Stomach (tissue), 9 donors: ENCODE results near the gene SPSB4. TPM values are rescaled to one million over a fixed set of nuclear protein-coding genes. Genes with fewer than 3 reads are reported as not detected.

ENCODE experiments used
- DNase-seq, 2 donors: peaks; one replicate each; pipeline versions ENCODE4 v3.0.0 to v3.0.0-alpha.2; 2013 to 2019
- H3K27ac ChIP-seq, 5 donors: fragments of 200-600 bp in 4 of 5; sonication (generic) in 4 of 5; one replicate each; pipeline ENCODE4 v1.5.1; 2013 to 2019; ENCODE audit warnings: mild to moderate bottlenecking in 1 of 5, moderate library complexity in 1 of 5
- H3K27me3 ChIP-seq, 3 donors: fragments of 200-600 bp; sonication (generic); one replicate each; pipeline ENCODE4 v1.5.1; 2017 to 2019; ENCODE audit warnings: mixed run types in 1 of 3
- H3K36me3 ChIP-seq, 4 donors: fragments of 200-600 bp; sonication (generic); 1 replicate in 3 of 4; 2 replicates in 1 of 4; pipeline ENCODE4 v1.5.1; 2016 to 2019
- H3K4me1 ChIP-seq, 4 donors: fragments of 200-600 bp; sonication (generic); one replicate each; pipeline ENCODE4 v1.5.1; 2016 to 2019
- H3K4me3 ChIP-seq, 4 donors: fragments of 200-600 bp; sonication (generic) in 3 of 4; one replicate each; pipeline ENCODE4 v1.5.1; 2016 to 2019; ENCODE audit warnings: mild to moderate bottlenecking in 1 of 4
- H3K9me3 ChIP-seq, 4 donors: fragments of 200-600 bp; sonication (generic); one replicate each; pipeline ENCODE4 v1.5.1; 2016 to 2019
- EP300 ChIP-seq: sonication (generic); formaldehyde crosslinking; IDR thresholded peaks from one replicate; pipeline ENCODE4 v1.6.1; 2017; ENCODE audit warnings: antibody characterized with exemption
- POLR2A ChIP-seq, 4 donors: fragments of 450-650 bp; IDR thresholded peaks; one replicate each; pipeline ENCODE4 v1.6.1; 2016; ENCODE audit warnings: antibody characterized with exemption in 4 of 4, control low read depth in 2 of 4, mild to moderate bottlenecking in 1 of 4, moderate library complexity in 1 of 4
- POLR2AphosphoS5 ChIP-seq, 3 donors: sonication (generic); formaldehyde crosslinking; IDR thresholded peaks; one replicate each; pipeline ENCODE4 v1.6.1; 2016; ENCODE audit warnings: antibody characterized with exemption in 3 of 3
- WGBS, 5 donors: extraction: QIAGEN DNeasy Blood & Tissue Kit in 3 of 5; methylation state at CpG; one replicate each; pipeline versions ENCODE4 v1.1.5 to v1.1.7; 2013 to 2018; 5-methylcytosine and 5-hydroxymethylcytosine counted together
- intact Hi-C: fragments of 100-400 bp; cut with DNase I; formaldehyde crosslinking; loops from one replicate; pipeline ENCODE4 v1.15.1; 2023; ENCODE audit warnings: low total_unique reads
- polyA plus RNA-seq, 3 donors: library from polyadenylated mRNA; stranded (reverse); fragments of 200-250 nt; gene quantifications; one replicate each; pipeline ENCODE4 v1.2.3, GENCODE V29; 2013
- total RNA-seq, 5 donors: library from RNA; depleted of rRNA; stranded (reverse); fragments of >200 nt; gene quantifications; one replicate each; pipeline versions ENCODE4 v1.1.0 to v1.2.3, GENCODE V29; 2014 to 2016
- TF ChIP-seq, protein P1 (sequence below), 7 experiments: fragments of 450-650 bp in 4 of 7; fragments of 200-600 bp in 3 of 7; sonication (generic) in 3 of 7; IDR thresholded peaks; one replicate each; pipeline ENCODE4 v1.5.1; 2016 to 2019; ENCODE audit warnings: antibody characterized with exemption in 7 of 7, control low read depth in 2 of 7, mild to moderate bottlenecking in 1 of 7
- donor health status: healthy with polysubstance abuse.
- donor health status: Bipolar disorder and iron deficiency.
- donor health status: healthy.

Gene SPSB4
- total and polyA plus RNA-seq, 8 donors, result 0.05 to 2.4 (median 1.8) TPM; not detected in 5

DNA sequence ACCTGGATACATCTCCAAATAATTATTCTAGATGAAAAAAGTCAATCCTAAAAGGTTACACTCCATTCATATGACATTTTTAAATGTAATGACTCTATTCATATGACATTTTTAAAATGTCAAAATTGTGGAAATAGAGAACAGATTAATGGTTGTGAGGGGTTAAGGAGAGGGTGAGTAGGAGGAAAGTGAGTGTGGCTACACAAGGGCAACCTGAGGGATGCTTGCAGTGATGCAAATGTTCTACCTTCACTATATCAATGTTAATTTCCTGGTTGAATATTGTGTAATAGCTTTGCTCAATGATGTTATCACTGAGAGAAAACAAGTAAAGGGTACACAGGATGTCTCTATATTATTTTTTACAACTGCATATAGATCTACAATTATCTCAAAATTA is 125.6 kb downstream of the SPSB4 start:
- Histone ChIP-seq H3K4me1 (no peaks in the 10 kb centered on the region), H3K36me3 (no peaks in the 10 kb centered on the region), H3K9me3 (peaks cover 0 to 15% (median 3%) of the 10 kb centered on the region in 4 donors), H3K27me3 (peaks cover 0 to 6% (median 4%) of the 10 kb centered on the region in 3 donors), H3K4me3 (no peak overlapping the region), H3K27ac (no peak overlapping the region)
- intact Hi-C loops, result no loop called here
- no peak for TF ChIP-seq POLR2AphosphoS5 (IDR thresholded peaks at IDR 0.05)
- TF ChIP-seq POLR2A (IDR thresholded peaks at IDR 0.05), result no peak
- TF ChIP-seq, protein P1, sequence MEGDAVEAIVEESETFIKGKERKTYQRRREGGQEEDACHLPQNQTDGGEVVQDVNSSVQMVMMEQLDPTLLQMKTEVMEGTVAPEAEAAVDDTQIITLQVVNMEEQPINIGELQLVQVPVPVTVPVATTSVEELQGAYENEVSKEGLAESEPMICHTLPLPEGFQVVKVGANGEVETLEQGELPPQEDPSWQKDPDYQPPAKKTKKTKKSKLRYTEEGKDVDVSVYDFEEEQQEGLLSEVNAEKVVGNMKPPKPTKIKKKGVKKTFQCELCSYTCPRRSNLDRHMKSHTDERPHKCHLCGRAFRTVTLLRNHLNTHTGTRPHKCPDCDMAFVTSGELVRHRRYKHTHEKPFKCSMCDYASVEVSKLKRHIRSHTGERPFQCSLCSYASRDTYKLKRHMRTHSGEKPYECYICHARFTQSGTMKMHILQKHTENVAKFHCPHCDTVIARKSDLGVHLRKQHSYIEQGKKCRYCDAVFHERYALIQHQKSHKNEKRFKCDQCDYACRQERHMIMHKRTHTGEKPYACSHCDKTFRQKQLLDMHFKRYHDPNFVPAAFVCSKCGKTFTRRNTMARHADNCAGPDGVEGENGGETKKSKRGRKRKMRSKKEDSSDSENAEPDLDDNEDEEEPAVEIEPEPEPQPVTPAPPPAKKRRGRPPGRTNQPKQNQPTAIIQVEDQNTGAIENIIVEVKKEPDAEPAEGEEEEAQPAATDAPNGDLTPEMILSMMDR (IDR thresholded peaks at IDR 0.05), result no peak
- TF ChIP-seq EP300, result no peak
- DNase-seq, result no peak

GRCh38 chr3:141178026-141178425 is 126.9 kb downstream of the SPSB4 start:
- H3K27me3 ChIP-seq, result peaks cover 0 to 6% (median 4%) of the 10 kb centered on the region in 3 donors
- H3K4me3 ChIP-seq, result no peak overlapping the region
- intact Hi-C loops, result no loop called here
- no peak for TF ChIP-seq POLR2A (IDR thresholded peaks at IDR 0.05)
- TF ChIP-seq POLR2AphosphoS5 (IDR thresholded peaks at IDR 0.05), result no peak
- TF ChIP-seq, protein P1 (IDR thresholded peaks at IDR 0.05), result no peak
- TF ChIP-seq EP300, result no peak
- peaks cover 0 to 15% (median 3%) of the 10 kb centered on the region in 4 donors for H3K9me3 ChIP-seq
- no peaks in the 10 kb centered on the region for H3K4me1 ChIP-seq
- no peaks in the 10 kb centered on the region for H3K36me3 ChIP-seq
- DNase-seq, result no peak
- 81 to 88% (median 87%) methylated on average over 3 of the region's 3 CpGs for WGBS, 5 donors
- no peak overlapping the region for H3K27ac ChIP-seq

DNA sequence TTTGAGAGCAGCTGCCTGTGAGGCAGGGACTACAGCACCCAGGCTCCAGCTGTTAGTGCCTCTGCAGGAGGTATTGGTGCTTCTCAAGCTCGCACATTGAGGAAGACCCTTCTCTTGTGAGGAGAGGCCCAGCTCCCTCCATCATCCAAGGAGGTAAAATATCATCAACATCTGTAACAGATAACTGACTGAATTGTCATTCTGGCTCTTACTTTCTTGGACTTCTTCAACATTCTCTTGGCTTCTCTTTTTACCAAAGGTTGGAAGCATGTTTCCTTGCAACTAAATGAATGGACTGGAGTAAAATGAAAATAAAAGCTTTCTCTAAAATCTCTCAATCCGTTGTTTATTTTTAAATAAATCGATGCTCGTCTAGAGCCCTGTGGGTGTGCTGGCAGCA is 127.4 kb downstream of the SPSB4 start:
- H3K27me3 ChIP-seq, result peaks cover 0 to 6% (median 4%) of the 10 kb centered on the region in 3 donors
- H3K4me1 ChIP-seq, result no peaks in the 10 kb centered on the region
- peaks cover 0 to 15% (median 3%) of the 10 kb centered on the region in 4 donors for H3K9me3 ChIP-seq
- no peak overlapping the region for H3K27ac ChIP-seq
- intact Hi-C loops, result no loop called here
- TF ChIP-seq, protein P1 (IDR thresholded peaks at IDR 0.05), result no peak
- TF ChIP-seq POLR2A (IDR thresholded peaks at IDR 0.05) (no peak), POLR2AphosphoS5 (IDR thresholded peaks at IDR 0.05) (no peak), EP300 (no peak)
- DNase-seq, result no peak
- H3K36me3 ChIP-seq, result no peaks in the 10 kb centered on the region
- WGBS, 5 donors, result 41 to 77% (median 70%) methylated on average over 4 of the region's 4 CpGs
- no peak overlapping the region for H3K4me3 ChIP-seq

- H3K4me1 ChIP-seq, result no peaks in the 10 kb centered on the region
- no peak for TF ChIP-seq EP300
- no peak for TF ChIP-seq POLR2A (IDR thresholded peaks at IDR 0.05)
- TF ChIP-seq POLR2AphosphoS5 (IDR thresholded peaks at IDR 0.05), result no peak
- TF ChIP-seq, protein P1 (IDR thresholded peaks at IDR 0.05), result no peak
- peaks cover 0 to under 1% (median 0%) of the 10 kb centered on the region in 3 donors for H3K27me3 ChIP-seq
- peaks cover 0 to 15% (median 3%) of the 10 kb centered on the region in 4 donors for H3K9me3 ChIP-seq
- H3K36me3 ChIP-seq, result no peaks in the 10 kb centered on the region
- H3K27ac ChIP-seq, result no peak overlapping the region
- 87 to 100% (median 90%) methylated on average over 1 of the region's 1 CpG for WGBS, 5 donors
- intact Hi-C loops, result loop anchor here (10.0 kb wide), 1 partner anchor 285 kb away; no protein-coding TSS in a partner anchor
- H3K4me3 ChIP-seq, result no peak overlapping the region
- DNase-seq, result no peak
Measured at GRCh38 chr3:141179983-141180382, 128.8 kb downstream of the SPSB4 start.
